ENCODE results near the gene ACP6.

GRCh38 chr1:147664206-147664605, 6.1 kb downstream of the ACP6 start:
- TF ChIP-seq CTCF (IDR thresholded peaks at IDR 0.05; ENCODE audit: borderline replicate concordance, extremely low read depth, low read length, poor library complexity, severe bottlenecking) (no peak), EZH2 (IDR thresholded peaks at IDR 0.05; ENCODE audit: borderline replicate concordance, low read depth, low read length, severe bottlenecking) (no peak)

Measured in DND-41 (cell line).